ENCODE measurements around the gene CUEDC2.

CUEDC2 gene

GRCh38 chr10:102410429-102411073, 21.8 kb downstream of the CUEDC2 start:
- DNase-seq (ENCODE audit: low read depth in 2 of 3, low spot score in 1 of 3): peak in 1 of 3 donors; percentile 61

GRCh38 chr10:102409604-102410428, 22.6 kb downstream of the CUEDC2 start:
- DNase-seq (ENCODE audit: low read depth in 2 of 3, low spot score in 1 of 3): no peak

DNA sequence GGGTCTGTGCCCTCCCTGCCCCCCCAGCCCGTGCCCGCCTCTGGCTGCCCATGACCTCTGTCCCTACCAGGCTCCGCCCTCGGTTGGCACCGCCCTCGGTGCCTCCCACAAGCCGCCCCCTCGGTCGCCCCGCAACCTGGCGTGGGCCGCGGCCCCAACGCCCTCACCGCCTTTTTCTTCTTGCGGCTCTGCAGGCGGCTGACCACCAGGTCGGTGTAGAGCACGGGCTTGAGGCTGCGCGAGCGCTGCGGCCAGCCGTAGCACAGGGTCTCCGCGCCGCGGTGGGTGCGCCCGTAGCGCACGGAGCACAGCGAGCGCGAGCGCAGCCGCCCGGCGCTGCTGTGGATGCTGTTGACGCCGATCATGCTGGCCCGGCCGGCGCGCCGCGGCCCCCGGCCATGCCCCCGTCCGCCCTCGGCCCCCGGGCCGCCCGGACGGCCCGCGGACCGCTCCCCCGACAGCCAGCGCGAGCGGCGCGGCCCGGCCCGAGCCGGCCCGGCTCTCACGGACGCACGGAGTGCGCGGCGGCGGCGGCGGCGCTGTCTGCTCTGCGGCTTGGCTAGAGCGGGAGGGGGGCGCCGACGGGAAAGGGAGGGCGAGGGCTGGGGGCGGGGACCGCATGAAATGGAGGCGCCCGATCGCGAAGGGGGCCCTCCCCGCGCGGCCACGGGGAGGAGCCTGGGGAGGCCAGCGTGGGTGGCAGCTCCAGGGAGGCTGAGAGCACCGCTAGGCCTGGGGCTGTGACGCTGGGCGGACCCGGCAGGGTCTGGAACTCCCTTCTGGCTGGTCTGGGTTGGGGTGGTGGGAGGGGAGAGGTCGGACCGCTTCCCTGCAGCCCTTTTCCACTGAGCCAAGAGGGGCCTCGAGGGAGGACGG, 23.4 kb downstream of the CUEDC2 start:
- peak; percentile 65 to 75 (median 71) for DNase-seq (ENCODE audit: low read depth in 2 of 3, low spot score in 1 of 3)

- DNase-seq (ENCODE audit: low read depth in 2 of 3, low spot score in 1 of 3): no peak
Measured at GRCh38 chr10:102408131-102408727, 24.1 kb downstream of the CUEDC2 start.

DNA sequence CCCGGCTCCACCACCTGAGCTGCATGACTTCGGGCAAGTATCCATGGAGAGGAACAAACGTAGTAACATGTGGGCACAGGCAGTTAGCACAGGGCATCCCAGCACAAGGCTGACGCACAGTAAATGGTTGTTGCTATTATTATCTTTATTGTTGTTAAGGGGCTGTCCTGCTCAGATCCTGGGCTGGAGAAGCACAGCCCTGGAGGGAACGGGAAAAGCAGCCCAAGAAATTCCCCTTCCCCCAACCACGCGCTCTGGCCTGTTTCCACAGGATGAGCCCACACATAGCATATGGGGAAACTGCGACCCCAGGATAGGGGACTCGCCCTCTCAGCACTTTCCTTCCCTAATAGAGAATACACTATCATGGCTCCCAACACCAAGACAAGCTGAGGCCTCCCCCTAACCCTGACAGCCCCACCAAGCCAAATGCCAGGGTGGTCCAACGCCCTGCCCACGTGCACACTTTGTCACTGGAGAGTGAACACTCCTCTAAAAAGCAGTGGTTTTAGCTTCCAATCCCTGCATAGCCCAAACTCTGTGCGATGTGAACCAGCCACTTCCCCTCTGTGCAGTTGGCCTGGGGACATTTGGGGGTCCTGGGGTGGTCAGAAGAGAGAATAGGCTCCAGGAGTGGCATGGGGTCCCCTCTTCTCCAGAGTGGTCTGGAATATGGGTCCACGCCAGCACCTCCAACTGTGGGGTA, 24.8 kb downstream of the CUEDC2 start:
- DNase-seq (ENCODE audit: low read depth in 2 of 3, low spot score in 1 of 3): no peak

DNA sequence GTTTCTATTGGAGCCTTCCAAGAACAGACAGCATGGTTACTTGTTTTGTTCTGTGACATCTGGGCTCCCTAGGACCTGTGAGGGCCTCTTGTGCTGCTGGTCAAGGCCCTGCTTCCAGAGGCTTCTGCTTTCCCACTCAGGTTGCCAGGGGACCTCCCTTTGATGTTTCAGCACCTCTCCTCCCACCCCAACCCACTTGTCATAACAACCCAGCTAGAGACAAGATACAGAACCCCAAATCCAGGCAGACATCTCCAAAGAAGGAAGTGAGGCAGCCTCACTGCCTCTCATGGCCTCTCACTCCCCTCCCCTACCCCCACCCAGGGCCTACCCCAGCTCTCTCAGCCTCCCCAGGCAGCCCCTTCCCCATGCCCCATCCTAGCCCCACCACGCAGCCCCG, 25.6 kb downstream of the CUEDC2 start:
- no peak for DNase-seq (ENCODE audit: low read depth in 2 of 3, low spot score in 1 of 3)

DNA sequence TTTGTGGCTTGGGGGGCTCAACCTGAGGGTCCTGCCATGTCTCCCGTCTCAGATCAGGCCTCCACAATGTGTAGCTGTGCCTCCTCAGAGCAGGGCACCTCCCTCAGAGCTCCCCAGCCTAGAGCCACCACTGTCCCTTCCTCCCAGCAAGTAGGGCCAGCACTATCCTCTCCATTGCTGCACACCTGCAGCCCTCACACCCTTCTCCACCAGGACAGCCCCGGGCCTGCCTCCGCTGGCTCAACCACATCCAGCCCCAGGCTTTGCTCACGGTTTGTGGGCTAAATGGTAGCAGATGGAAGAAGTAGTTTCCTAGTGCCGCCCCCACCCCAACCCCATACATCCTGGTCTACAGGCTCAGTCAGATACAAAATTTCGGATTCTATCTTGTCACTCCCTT, 26.7 kb downstream of the CUEDC2 start:
- DNase-seq (ENCODE audit: low read depth in 2 of 3, low spot score in 1 of 3): no peak

DNA sequence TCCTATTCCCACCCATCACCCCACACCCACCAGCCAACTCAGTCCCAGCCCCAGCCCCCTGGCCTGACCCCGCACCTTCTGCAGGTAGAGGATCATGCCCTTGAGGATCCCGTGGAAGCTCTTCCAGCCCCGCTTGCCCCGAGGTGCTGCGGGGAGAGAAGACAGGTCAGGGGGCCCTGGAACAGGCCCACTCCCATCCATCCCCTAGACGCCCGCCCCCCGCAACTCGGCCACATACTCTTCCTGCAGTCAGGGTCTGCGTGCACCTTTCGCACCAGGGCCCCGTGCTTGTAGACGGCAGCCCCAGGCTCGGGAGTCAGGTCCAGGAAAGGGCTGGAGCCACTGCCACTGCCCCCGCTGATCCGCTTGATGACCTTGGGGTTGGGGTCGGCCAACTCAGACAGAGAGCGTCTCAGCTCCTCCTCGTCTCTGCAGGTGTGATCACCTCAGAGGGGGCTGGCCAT, 27.2 kb downstream of the CUEDC2 start:
- no peak for DNase-seq (ENCODE audit: low read depth in 2 of 3, low spot score in 1 of 3)

DNA sequence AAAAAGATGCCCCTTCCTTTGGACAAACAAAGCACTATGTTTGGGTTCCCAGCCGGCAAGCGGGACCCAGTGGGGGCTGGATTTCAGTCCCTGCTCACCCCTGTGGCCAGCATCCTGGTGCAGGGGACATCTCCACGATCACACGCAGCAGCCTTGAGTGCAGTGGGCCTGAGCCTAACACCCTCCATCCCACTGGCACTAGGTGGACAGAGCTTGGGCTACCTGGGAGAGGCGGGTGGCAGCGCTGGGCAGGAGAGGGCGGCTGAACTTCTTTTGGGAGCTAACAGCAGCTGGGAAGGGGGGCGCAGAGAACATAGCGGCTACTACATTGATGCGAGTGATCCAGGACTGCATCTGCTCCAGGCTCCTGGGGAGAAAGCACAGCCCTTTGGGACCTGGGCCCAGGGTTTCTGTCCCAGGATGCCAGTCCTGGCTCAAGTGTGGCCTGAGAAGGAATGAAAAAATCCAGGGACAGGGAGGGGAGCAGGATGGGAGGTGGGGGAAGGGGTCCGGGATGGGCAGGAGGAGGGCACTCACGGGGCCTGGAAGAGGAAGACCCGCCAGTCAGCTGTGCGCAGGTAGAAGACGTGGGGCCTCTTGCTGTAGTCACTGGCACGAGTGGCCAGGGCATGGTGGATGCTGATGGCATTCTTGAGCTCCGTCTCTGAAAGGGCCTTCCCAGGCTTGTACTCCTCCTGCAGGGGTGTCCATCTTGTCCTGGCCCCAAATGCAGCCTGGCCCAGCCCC, 27.8 kb downstream of the CUEDC2 start:
- no peak for DNase-seq (ENCODE audit: low read depth in 2 of 3, low spot score in 1 of 3)

DNA sequence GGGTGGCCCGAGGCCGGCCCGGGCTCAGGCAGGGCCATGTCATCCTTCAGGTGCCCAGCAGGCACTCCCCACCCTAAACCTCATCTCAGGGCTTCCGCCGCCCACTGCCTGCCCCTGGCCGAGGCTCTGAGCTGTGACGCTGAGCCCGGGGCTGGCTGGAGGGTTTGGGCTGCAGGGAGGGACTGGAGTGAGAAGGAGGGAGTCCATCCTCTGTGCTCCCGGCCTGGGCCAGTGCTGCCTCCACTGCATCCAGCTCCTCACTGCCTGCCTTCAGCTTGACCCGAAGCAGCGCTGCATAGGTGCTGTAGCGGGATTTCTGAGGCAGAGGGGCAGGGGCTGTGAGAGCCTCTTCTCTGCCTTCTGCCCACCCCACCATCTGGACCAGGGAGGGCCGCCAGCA, 29.3 kb downstream of the CUEDC2 start:
- no peak for DNase-seq (ENCODE audit: low read depth in 2 of 3, low spot score in 1 of 3)

- no peak for DNase-seq (ENCODE audit: low read depth in 2 of 3, low spot score in 1 of 3)
Measured at GRCh38 chr10:102402512-102402896, 29.9 kb downstream of the CUEDC2 start.

- DNase-seq (ENCODE audit: low read depth in 2 of 3, low spot score in 1 of 3): no peak
Measured at GRCh38 chr10:102401735-102402511, 30.5 kb downstream of the CUEDC2 start.

- DNase-seq (ENCODE audit: low read depth in 2 of 3, low spot score in 1 of 3): no peak
Measured at GRCh38 chr10:102401342-102401654, 31.1 kb downstream of the CUEDC2 start.

DNA sequence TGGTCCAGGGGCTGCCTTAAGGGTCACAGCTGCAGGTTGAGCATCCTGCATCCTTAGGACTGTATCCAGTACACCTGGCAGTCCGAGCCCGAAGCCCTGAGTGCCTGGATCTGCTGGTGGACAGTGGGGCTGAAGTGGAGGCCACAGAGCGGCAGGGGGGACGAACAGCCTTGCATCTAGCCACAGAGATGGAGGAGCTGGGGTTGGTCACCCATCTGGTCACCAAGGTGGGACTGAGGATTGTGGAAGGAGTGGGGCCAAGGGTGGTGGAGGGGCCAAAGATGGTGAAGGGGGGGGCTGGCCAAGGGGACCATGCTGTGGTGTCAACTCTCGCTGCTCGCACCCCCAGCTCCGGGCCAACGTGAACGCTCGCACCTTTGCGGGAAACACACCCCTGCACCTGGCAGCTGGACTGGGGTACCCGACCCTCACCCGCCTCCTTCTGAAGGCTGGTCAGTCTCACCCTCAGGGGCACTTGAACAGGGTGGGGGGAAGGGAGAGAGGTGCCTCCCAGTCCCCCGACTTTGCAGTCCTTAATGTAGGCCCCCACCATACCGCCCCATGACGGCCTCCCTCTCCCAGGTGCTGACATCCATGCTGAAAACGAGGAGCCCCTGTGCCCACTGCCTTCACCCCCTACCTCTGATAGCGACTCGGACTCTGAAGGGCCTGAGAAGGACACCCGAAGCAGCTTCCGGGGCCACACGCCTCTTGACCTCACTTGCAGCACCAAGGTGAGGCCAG, 31.6 kb downstream of the CUEDC2 start:
- no peak for DNase-seq (ENCODE audit: low read depth in 2 of 3, low spot score in 1 of 3)

DNA sequence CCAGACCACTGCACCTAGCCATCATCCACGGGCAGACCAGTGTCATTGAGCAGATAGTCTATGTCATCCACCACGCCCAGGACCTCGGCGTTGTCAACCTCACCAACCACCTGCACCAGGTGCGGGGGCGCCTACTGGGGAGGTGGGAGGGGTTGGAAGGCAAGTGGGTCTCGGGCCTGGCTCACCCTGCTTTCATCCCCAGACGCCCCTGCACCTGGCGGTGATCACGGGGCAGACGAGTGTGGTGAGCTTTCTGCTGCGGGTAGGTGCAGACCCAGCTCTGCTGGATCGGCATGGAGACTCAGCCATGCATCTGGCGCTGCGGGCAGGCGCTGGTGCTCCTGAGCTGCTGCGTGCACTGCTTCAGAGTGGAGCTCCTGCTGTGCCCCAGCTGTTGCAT, 32.3 kb downstream of the CUEDC2 start:
- DNase-seq (ENCODE audit: low read depth in 2 of 3, low spot score in 1 of 3): no peak

GRCh38 chr10:102399217-102400021, 33.0 kb downstream of the CUEDC2 start:
- DNase-seq (ENCODE audit: low read depth in 2 of 3, low spot score in 1 of 3): peak; percentile 78 to 85 (median 80)

DNA sequence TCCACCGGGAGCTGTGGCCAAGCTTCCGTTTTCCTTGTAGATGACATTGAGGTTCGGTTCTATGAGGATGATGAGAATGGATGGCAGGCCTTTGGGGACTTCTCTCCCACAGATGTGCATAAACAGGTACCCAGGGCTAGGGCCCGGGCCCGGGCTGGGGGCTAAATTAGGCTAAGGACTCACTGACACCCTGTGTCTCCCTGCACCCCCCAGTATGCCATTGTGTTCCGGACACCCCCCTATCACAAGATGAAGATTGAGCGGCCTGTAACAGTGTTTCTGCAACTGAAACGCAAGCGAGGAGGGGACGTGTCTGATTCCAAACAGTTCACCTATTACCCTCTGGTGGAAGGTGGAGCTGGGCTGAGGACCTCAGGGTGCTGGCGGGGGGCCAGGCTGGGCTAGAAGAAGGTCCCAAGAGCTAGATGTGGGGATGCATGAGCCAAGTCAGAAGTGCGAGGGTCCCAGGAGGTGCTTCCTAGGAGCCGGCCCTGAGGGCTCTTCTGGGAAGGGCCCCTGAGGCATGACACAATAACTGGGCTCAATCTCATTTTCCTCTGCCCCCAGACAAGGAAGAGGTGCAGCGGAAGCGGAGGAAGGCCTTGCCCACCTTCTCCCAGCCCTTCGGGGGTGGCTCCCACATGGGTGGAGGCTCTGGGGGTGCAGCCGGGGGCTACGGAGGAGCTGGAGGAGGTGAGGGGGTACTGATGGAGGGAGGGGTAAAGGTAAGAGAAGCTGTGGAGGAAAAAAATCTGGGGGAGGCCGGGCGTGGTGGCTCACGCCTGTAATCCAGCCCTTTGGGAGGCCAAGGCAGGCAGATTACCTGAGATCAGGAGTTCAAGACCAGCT, 34.0 kb downstream of the CUEDC2 start:
- no peak for DNase-seq (ENCODE audit: low read depth in 2 of 3, low spot score in 1 of 3)

Data from stimulated activated CD4-positive, alpha-beta T cell treated with anti-CD3 and anti-CD28 coated beads, Interleukin-12 subunit alpha, Interleukin-12 subunit beta, amount 100 ng/mL, for 48 hours (primary cell).